ENCODE measurements around the gene ADAM19. TPM values are rescaled to one million over a fixed set of nuclear protein-coding genes. Genes with fewer than 3 reads are reported as not detected.

The ADAM19 gene
- polyA plus RNA-seq, 1 donor from 2014 or later: 9.9 TPM

GRCh38 chr5:157464519-157465171 is 110.9 kb downstream of the ADAM19 start:
- no peak overlapping the region for H3K4me2 ChIP-seq (ENCODE audit: low read length)
- no peak overlapping the region for H3K4me3 ChIP-seq (ENCODE audit: low read length)
- H3K27me3 ChIP-seq (ENCODE audit: insufficient read depth, low read depth, low read length): peaks cover 20% of the 10 kb centered on the region
- H3K9me2 ChIP-seq (ENCODE audit: insufficient read depth, low read length): no peaks in the 10 kb centered on the region
- H3F3A ChIP-seq (ENCODE audit: insufficient read depth, low read length, poor library complexity, severe bottlenecking): no peaks in the 10 kb centered on the region
- no peaks in the 10 kb centered on the region for H3K79me2 ChIP-seq (replicated peaks; ENCODE audit: insufficient read depth, low read length)
- no peak overlapping the region for H3K9ac ChIP-seq (ENCODE audit: low read length)
- TF ChIP-seq EP300 (conservative IDR thresholded peaks at IDR 0.05; ENCODE audit: poor library complexity, severe bottlenecking) (no peak), SMC3 (conservative IDR thresholded peaks at IDR 0.05; ENCODE audit: poor library complexity) (no peak), MXI1 (conservative IDR thresholded peaks at IDR 0.05; ENCODE audit: poor library complexity, severe bottlenecking) (no peak), RAD21 (conservative IDR thresholded peaks at IDR 0.05) (no peak)
- H2AFZ ChIP-seq (ENCODE audit: low read depth, low read length): no peak overlapping the region
- no peaks in the 10 kb centered on the region for H3K36me3 ChIP-seq (ENCODE audit: insufficient read depth, low read length)
- no peak overlapping the region for H3K27ac ChIP-seq (ENCODE audit: low read length)
- H3K9me3 ChIP-seq (ENCODE audit: low read length): no peaks in the 10 kb centered on the region
- no peaks in the 10 kb centered on the region for H4K20me1 ChIP-seq (ENCODE audit: insufficient read depth)

- Histone ChIP-seq H3K9ac (ENCODE audit: low read length) (no peak overlapping the region), H3K9me3 (ENCODE audit: low read length) (no peaks in the 10 kb centered on the region), H3K36me3 (ENCODE audit: insufficient read depth, low read length) (no peaks in the 10 kb centered on the region), H3K79me2 (replicated peaks; ENCODE audit: insufficient read depth, low read length) (no peaks in the 10 kb centered on the region), H3K9me2 (ENCODE audit: insufficient read depth, low read length) (no peaks in the 10 kb centered on the region), H2AFZ (ENCODE audit: low read depth, low read length) (no peak overlapping the region), H3K4me2 (ENCODE audit: low read length) (no peak overlapping the region), H3K27ac (ENCODE audit: low read length) (no peak overlapping the region), H4K20me1 (ENCODE audit: insufficient read depth) (no peaks in the 10 kb centered on the region), H3K27me3 (ENCODE audit: insufficient read depth, low read depth, low read length) (peaks cover 28% of the 10 kb centered on the region), H3K4me3 (ENCODE audit: low read length) (no peak overlapping the region), H3F3A (ENCODE audit: insufficient read depth, low read length, poor library complexity, severe bottlenecking) (no peaks in the 10 kb centered on the region)
- TF ChIP-seq EP300 (conservative IDR thresholded peaks at IDR 0.05; ENCODE audit: poor library complexity, severe bottlenecking): no peak
- TF ChIP-seq POLR2AphosphoS5 (IDR thresholded peaks at IDR 0.05): no peak
- TF ChIP-seq MXI1 (conservative IDR thresholded peaks at IDR 0.05; ENCODE audit: poor library complexity, severe bottlenecking): no peak
- TF ChIP-seq, protein P1, sequence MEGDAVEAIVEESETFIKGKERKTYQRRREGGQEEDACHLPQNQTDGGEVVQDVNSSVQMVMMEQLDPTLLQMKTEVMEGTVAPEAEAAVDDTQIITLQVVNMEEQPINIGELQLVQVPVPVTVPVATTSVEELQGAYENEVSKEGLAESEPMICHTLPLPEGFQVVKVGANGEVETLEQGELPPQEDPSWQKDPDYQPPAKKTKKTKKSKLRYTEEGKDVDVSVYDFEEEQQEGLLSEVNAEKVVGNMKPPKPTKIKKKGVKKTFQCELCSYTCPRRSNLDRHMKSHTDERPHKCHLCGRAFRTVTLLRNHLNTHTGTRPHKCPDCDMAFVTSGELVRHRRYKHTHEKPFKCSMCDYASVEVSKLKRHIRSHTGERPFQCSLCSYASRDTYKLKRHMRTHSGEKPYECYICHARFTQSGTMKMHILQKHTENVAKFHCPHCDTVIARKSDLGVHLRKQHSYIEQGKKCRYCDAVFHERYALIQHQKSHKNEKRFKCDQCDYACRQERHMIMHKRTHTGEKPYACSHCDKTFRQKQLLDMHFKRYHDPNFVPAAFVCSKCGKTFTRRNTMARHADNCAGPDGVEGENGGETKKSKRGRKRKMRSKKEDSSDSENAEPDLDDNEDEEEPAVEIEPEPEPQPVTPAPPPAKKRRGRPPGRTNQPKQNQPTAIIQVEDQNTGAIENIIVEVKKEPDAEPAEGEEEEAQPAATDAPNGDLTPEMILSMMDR (IDR thresholded peaks at IDR 0.05; ENCODE audit: poor library complexity, severe bottlenecking): no peak
- TF ChIP-seq SMC3 (conservative IDR thresholded peaks at IDR 0.05; ENCODE audit: poor library complexity): no peak
- no peak for TF ChIP-seq RAD21 (conservative IDR thresholded peaks at IDR 0.05)
- no peak for TF ChIP-seq TAF1 (IDR thresholded peaks at IDR 0.05; ENCODE audit: low read depth)
- TF ChIP-seq EZH2 (IDR thresholded peaks at IDR 0.05; ENCODE audit: borderline replicate concordance, insufficient read depth, low read length, poor library complexity, severe bottlenecking): no peak
- TF ChIP-seq REST (IDR thresholded peaks at IDR 0.05; ENCODE audit: borderline replicate concordance): no peak
Observed at GRCh38 chr5:157463621-157464518, 111.7 kb downstream of the ADAM19 start.
